Cerebellar cortex (tissue), 1 donor: Measurements from ENCODE around the gene VWCE.

Experiments used
- DNase-seq: peaks from one replicate; pipeline ENCODE4 v3.0.0-alpha.2; 2015; ENCODE audit warnings: low spot score

The VWCE gene

DNA sequence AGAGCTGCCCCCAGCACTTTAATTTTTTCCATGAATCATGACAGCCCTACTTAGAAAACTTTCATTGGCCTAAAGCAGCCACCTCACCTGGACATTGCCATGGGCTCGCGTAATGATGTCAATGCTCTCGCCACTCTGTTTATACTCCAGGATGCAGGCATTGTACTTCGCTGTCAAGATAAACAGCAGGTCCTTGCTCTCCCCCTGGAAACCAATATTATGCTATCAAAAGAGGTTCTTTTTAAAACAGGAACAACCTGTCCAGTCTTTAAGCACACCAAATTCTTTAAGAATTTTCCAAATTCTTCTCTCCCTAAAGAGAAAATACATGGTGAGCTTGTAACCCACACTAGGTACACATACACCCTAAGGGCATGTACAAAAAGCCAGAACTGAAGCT, 34.8 kb upstream of the VWCE start:
- no peak for DNase-seq

DNA sequence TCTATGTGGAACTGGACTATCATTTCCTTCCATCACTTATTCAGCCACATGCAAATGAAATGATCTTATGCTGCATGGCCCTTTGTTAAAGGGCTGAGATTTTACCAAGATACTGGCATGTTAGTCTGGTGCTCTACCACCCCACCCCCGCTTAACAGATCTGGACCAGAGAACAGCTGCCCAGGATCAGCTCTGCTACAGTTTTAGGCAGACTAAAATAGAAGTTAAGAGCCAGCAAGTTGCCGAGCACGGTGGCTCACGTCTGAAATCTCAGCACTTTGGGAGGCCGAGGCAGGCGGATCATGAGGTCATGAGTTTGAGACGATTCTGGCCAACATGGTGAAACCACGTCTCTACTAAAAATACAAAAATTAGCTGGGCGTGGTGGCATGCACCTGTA, 33.2 kb upstream of the VWCE start:
- DNase-seq: no peak

- DNase-seq: no peak
These were observed 32.6 kb upstream of the VWCE start for GRCh38 chr11:61327669-61328071.

GRCh38 chr11:61325649-61326414, 30.7 kb upstream of the VWCE start:
- DNase-seq: no peak

DNA sequence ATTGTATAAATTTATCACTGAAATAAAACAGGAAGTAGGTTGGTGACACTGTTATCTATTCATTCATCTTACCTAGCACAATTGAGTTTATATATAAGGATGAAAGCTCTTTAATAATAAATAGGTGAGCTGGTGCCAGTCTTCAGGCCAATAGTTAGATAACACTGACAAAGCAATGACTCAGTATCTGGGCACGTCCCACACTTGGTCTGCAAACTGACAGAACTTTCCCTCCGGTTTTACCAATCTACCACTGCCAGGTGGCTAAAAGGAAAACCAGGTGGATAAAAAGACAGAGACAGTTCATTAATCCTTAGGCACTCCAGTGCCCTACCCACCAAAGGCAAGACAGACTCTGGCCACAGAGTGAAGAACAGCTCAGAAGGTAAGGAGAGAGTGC, 20.1 kb upstream of the VWCE start:
- DNase-seq: no peak

DNA sequence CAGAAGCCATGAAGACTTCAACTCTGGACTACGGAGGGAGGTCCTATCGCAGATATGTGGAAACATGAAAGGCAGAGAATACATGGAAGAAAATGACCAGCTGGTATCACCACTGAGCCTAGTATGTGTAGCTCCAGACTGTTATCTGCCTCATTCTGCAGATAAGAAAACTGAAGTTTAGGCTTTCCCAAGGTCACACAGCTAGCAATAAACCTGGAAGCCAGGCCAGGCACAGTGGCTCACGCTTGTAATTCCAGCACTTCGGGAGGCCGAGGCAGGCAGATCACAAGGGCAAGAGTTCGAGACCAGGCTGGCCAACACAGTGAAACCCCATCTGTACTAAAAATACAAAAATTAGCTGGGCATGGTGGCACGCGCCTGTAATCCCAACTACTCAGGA, 15.6 kb upstream of the VWCE start:
- no peak for DNase-seq

DNA sequence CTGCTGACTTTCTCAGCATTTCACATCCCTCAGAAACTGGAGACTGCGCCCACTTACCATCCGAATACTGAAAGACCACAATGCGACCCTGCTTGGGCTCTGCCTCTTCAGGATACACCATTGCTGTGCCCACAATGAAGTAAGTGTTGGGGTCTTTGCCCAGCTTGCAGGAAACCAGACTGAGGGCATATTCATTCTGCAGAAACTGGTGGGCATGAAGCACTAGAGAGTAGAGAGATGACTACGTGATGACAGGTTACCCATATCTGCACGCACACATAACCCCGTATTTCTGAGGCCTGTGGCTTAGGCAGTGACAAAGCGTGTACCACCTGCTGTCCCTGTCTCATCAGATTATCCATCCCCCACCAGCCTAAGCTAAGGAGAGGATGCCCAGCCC, 14.6 kb upstream of the VWCE start:
- DNase-seq: no peak

- no peak for DNase-seq
These were observed 14.0 kb upstream of the VWCE start for GRCh38 chr11:61309141-61309540.

GRCh38 chr11:61307354-61307753, 12.2 kb upstream of the VWCE start:
- DNase-seq: no peak

DNA sequence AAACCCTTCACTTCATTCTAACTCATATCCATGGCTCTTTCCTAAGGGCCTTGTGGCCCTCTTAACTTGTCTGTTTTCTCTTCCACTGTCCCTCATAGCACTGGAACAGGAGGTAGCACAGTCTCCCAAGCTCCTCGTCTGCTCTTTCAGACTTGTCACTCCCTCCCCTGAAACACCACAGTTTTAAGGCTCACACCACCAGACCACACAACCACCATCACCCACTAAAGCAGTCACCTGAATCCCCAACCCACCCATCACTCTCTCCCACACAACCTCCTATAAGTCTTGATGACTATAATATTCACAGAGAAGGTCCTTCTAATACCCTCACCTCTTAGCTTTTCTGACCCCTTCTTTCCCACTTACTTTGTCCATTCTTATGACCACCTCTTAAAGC, 11.1 kb upstream of the VWCE start:
- no peak for DNase-seq

- DNase-seq: no peak
These were observed 10.3 kb upstream of the VWCE start for GRCh38 chr11:61305417-61305816.

DNA sequence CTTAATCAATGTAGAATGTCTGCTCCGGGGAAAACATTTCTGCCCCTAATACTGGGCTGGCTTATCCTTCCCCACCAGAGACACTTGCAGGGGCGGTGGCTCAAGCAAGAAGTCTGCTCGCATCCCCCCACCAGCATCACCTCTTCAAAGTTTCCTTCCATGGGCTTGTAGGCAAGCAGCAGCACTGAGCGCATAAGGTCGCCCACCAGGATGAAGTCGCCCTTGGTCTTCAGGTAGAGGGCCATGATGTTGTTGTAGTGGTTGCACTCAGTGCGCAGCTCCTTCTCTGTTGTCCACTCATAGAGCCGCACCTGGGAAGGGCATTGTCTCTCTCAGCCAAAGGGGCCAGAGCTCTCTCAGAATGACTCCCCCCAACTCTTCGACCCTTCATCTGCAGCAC, 8.6 kb upstream of the VWCE start:
- DNase-seq: no peak

GRCh38 chr11:61302550-61302949, 7.4 kb upstream of the VWCE start:
- DNase-seq: no peak

DNA sequence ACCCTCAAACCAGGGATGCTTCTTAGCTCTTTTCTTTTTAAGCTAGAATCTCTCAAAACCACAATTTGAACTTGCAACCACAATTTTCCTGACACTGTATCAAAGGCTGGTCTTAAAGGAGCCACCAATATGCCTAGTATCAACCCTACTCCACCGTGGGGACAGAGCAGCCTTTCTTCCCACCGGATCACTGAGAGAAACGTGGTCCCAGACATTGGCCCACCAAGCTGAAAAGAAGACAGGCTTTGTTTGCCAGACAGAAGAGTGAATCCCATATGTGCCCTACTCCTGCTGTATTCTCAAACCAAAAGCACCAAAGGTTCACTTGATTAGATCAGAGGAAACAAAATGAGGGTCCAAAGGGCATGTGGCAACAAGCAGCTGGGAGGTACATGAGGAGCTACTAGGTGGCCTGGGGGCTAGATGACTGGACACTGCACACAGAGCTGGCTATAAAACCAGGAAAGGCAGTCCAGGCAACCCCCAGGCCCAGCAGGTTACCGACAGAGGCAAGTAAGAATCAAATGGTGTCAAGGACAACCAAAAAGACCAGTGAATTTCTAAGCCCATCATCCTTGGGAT, 3.6 kb upstream of the VWCE start:
- no peak for DNase-seq

DNA sequence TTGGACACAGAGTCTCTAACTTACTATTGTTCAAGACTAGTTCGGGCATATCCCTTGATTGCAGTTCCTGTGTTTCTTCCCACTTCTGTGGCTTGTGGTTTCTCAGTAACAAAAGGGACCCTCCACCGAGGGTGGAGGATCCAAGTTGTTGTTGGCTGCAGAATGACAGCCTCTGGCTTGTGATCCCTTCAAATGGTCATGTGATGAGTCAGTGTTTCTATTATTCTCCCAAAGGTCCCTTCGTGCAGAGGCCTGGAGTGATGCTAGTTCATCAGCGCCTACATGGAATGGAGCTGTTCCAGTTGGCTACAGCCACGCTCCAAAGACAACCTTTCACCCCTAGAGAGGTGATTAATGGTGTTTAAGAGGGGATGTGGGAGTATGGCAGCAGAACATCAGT, 2.6 kb upstream of the VWCE start:
- DNase-seq: no peak

GRCh38 chr11:61297341-61297740, 2.2 kb upstream of the VWCE start:
- DNase-seq: no peak

DNA sequence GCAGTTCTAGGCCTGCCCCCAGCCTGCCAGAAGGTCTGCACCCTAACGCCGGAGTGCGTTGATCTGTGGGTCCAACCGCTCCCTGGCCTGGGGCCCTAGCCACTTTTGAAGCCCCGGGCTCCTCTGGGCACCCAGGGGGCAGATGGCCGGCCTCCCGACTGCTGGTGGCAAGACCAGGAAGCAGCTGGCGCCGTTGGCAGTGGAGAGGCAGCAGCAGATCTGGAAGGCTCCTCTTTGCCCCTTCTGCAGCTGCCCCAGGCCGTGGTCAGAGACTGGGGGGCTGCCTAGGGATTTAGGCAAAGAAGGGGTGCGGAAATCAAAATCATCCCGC, 445 bp upstream of the VWCE start:
- no peak for DNase-seq

DNA sequence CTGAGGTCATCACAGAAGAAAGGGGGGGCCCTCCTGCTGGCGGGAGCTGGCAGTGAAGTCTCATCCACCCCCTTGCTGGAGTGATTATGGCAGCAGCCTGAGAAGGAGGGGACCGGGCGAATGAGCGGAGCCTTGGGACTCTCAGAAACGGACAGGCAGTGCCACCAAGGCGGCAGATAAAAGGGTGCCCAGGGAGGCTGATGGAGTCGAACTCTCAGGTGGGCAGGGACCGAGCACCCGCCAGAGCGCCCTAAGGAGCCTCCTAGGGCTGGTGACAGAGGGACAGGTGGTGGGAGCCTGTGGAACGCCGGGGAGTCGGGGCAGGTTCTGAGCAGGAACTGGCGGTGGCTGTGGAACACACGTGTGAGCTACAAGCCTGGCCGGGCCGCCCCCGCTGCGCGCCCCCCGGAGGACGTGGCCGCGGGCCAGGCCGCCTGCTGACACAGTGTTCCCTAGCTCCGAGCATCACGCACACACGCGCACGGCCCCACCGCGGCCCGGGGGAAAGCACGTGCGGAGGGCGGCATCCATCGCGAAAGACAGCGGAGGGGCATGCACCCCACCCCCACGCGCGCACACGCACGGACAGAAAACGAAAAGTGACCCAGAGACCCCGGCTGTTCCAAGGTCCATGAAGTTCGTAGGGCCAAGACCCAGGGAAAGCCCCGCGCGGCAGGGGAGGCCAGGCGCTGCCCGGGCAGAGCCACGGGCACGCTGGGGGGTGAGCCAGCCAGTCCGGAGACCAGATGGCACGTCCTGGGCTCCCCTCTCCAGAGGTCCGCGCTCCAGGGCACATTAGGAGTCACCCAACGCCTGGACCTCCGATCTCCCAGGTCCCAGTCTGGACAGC, 1.0 kb downstream of the VWCE start:
- peak; percentile 42 for DNase-seq

- no peak for DNase-seq
These were observed 2.8 kb downstream of the VWCE start for GRCh38 chr11:61292356-61292755.

DNA sequence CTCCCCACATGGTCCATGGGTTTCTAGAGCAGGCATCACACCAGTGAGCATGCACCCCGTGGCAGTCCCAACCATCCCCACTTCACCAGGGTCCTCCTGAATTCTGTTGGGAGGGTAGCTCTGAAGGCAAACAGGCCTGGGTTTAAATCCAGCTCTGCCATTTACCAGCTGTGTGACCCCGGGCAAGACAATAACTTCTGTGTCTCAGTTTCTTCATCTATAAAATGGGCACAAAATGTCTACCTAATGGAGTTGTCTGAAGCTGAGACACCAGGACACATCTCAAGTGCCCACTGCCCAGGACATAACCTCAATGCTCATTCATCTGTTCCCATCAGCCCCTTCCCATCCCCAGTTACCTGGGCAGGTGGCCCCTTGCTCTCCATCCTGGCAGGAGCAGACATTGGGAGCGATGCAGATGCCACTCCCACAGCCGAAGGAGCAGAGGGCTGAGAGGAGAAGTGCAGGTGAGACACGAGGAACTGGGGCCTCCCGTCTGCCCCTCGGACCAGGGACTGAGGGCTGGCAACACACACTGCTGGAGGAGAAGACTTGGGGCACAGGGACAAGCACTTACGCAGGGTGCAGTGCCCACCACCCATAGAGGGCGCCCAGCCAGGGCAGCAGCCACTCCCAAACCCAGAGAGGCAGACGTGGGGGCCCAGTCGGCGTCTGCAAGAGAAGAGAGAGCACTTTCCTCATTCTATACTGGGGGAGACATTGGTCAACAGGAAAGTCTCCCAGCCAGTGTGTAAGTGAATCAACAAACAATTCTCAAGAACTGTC, 4.0 kb downstream of the VWCE start:
- no peak for DNase-seq

DNA sequence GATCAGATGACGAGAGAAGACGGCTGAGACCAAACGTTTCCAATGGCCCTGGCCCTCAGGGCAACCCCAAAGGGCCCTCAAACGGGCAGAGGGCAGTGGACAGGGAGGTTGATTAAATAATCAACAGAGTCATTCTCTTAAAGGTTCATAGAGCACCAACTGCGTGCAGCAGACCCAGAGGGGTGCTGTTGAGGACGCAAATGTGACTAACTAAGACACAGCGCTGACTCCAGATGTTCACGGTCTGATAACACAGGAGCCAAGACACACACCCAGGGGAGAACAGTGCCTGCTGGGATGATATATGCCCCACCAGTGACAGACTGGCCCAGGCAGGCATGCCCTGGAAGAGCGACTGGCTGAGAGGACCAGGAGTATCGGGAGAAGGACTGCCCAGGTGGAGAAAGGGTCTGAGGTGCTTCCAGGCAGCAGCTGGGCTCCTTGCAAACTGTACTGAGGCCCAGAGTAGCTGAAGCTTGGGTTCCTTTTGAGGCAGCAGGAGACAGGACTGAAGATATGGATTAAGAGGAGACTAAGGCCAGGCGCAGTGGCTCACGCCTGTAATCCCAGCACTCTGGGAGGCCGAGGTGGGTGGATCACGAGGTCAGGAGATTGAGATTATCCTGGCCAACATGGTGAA, 7.7 kb downstream of the VWCE start:
- no peak for DNase-seq

DNA sequence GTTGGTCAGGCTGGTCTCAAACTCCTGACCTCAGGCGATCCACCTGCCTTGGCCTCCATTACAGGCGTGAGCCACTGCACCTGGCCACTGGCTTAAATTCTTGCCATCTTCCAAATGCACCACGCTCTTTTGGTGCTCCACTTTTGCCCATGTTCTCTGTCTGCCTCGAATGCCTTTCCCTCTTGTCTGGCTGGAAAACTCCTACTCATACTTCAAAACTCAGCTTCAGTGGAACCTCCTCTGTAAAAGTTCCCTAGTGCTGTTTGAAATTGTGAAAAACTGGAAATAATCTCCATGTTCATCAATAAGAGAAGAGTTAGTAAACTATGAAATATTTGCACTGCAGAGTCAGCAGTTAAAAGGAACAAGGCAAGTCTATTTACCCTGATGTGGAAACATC, 11.5 kb downstream of the VWCE start:
- DNase-seq: no peak
